Activated CD8-positive, alpha-beta memory T cell treated with anti-CD3 and anti-CD28 coated beads, Interleukin-2, amount 50 U/mL, for 24 hours (primary cell): ENCODE results near the gene WDR59.
"Not testable (repeated sequence)": the region's sequence is repeated elsewhere in the genome, so short reads cannot be mapped to it uniquely, and the experiment has no call there.

Experiments used
- DNase-seq: peaks from one replicate; pipeline ENCODE4 v3.0.0-alpha.2; 2020; ENCODE audit errors: extremely low read depth

Gene WDR59

GRCh38 chr16:74982256-74982655 lies 2.7 kb downstream of the WDR59 start:
- no peak for DNase-seq

GRCh38 chr16:74975591-74975990 lies 9.3 kb downstream of the WDR59 start:
- DNase-seq: no peak

GRCh38 chr16:74973304-74973703 lies 11.6 kb downstream of the WDR59 start:
- no peak for DNase-seq

GRCh38 chr16:74954763-74955162 lies 30.2 kb downstream of the WDR59 start:
- no peak for DNase-seq

GRCh38 chr16:74951681-74952080 lies 33.2 kb downstream of the WDR59 start:
- DNase-seq: no peak

- DNase-seq: no peak
These were observed 33.7 kb downstream of the WDR59 start for GRCh38 chr16:74951206-74951605.

- no peak for DNase-seq
These were observed 34.4 kb downstream of the WDR59 start for GRCh38 chr16:74950511-74950910.

GRCh38 chr16:74949309-74949708 lies 35.6 kb downstream of the WDR59 start:
- DNase-seq: no peak

GRCh38 chr16:74944466-74944865 lies 40.5 kb downstream of the WDR59 start:
- DNase-seq: no peak

GRCh38 chr16:74942977-74943918 lies 41.7 kb downstream of the WDR59 start:
- DNase-seq: no peak

GRCh38 chr16:74942566-74942965 lies 42.4 kb downstream of the WDR59 start:
- DNase-seq: no peak

- no peak for DNase-seq
These were observed 45.2 kb downstream of the WDR59 start for GRCh38 chr16:74939688-74940087.

GRCh38 chr16:74936902-74937560 lies 47.9 kb downstream of the WDR59 start:
- no peak for DNase-seq

- no peak for DNase-seq
These were observed 53.5 kb downstream of the WDR59 start for GRCh38 chr16:74931445-74931844.

GRCh38 chr16:74929636-74930035 lies 55.3 kb downstream of the WDR59 start:
- no peak for DNase-seq

GRCh38 chr16:74926805-74927204 lies 58.1 kb downstream of the WDR59 start:
- DNase-seq: no peak

- DNase-seq: no peak
These were observed 61.0 kb downstream of the WDR59 start for GRCh38 chr16:74923766-74924460.

- no peak for DNase-seq
These were observed 62.5 kb downstream of the WDR59 start for GRCh38 chr16:74922150-74923138.

- no peak for DNase-seq
These were observed 63.9 kb downstream of the WDR59 start for GRCh38 chr16:74921051-74921450.

- no peak for DNase-seq
These were observed 75.3 kb downstream of the WDR59 start for GRCh38 chr16:74909665-74910064.

- DNase-seq: not testable (repeated sequence)
These were observed 76.2 kb downstream of the WDR59 start for GRCh38 chr16:74908759-74909158.
